HCT116 (cell line): ENCODE results near the gene SZRD1. TPM values are rescaled to one million over a fixed set of nuclear protein-coding genes. Genes with fewer than 3 reads are reported as not detected.
A peak's percentile ranks its signal among the peaks of the same experiment; 100 is the strongest.

Source experiments
- ATAC-seq: fragments of 200-7000 bp; cut with Tn5 transposase; 2 replicates; pipeline ENCODE4 v1.9.1; 2020; ENCODE audit warnings: mild to moderate bottlenecking, moderate library complexity
- BruUV-seq: library from RNA; stranded (reverse); fragments of 400-500 nt; replicated peaks from 2 replicates; lab custom pipeline; 2021; lab: Mats Ljungman, UMichigan
- CTCF ChIA-PET: fragments of 300-600 bp; sonication (Branson Sonifier 250); formaldehyde crosslinking; loops from one replicate; lab custom pipeline; 2021; ENCODE audit warnings: antibody characterized with exemption; lab: Charles Lee
- POLR2A ChIA-PET: fragments of 300-600, 350-600 bp; sonication (Branson Sonifier 250); formaldehyde crosslinking; loops from one replicate; lab custom pipeline; 2021; ENCODE audit warnings: antibody characterized with exemption; lab: Charles Lee
- RAD21 ChIA-PET, 2 experiments: fragments of 300-600 bp; sonication (Branson Sonifier 250); formaldehyde crosslinking; loops; one replicate each; lab custom pipeline; 2023; ENCODE audit warnings: low total read pairs in 2 of 2; ENCODE audit not compliant: uncharacterized antibody in 2 of 2, unreplicated experiment in 2 of 2, low non-redundant PET in 1 of 2; lab: Charles Lee
- DNase-seq: peaks from one replicate; pipeline ENCODE4 v3.0.0-alpha.2; 2010; ENCODE audit warnings: low read depth, low spot score
- H2AFZ ChIP-seq: fragments of 200-600 bp; shearing (Covaris generic), sonication (generic); 2 replicates; pipeline ENCODE4 v1.6.1; 2017; ENCODE audit warnings: low read depth, mixed run types, mixed read lengths, antibody characterized with exemption, low read length; ENCODE audit not compliant: poor library complexity, severe bottlenecking
- H3K27ac ChIP-seq: 2 replicates; pipeline ENCODE4 v1.5.1; 2012; ENCODE audit warnings: low read depth, low read length
- H3K27me3 ChIP-seq: fragments of 200-600 bp; sonication (generic); 2 replicates; pipeline ENCODE4 v1.6.1; 2016; ENCODE audit warnings: mixed run types, low read length, mixed read lengths; ENCODE audit not compliant: insufficient read depth
- H3K36me3 ChIP-seq, 2 experiments: fragments of 200-500 bp in 1 of 2; fragments of 200-600 bp in 1 of 2; sonication (Bioruptor generic) in 1 of 2; sonication (generic) in 1 of 2; 2 replicates each; pipeline versions ENCODE4 v1.5.1 to v1.6.1; 2014 to 2016; ENCODE audit warnings: low read length in 2 of 2, inconsistent platforms in 1 of 2, mixed read lengths in 1 of 2, mixed run types in 1 of 2; ENCODE audit not compliant: insufficient read depth in 2 of 2, control insufficient read depth in 1 of 2
- H3K4me1 ChIP-seq, 2 experiments: fragments of 200-600 bp in 1 of 2; sonication (generic) in 1 of 2; 2 replicates each; pipeline versions ENCODE4 v1.5.1 to v1.6.1; 2012 to 2017; ENCODE audit warnings: low read length in 2 of 2, inconsistent platforms in 1 of 2, mild to moderate bottlenecking in 1 of 2, mixed read lengths in 1 of 2, mixed run types in 1 of 2, moderate library complexity in 1 of 2; ENCODE audit not compliant: insufficient read depth in 2 of 2, control insufficient read depth in 1 of 2
- H3K4me2 ChIP-seq: fragments of 200-600 bp; sonication (generic); 2 replicates; pipeline ENCODE4 v1.6.1; 2017; ENCODE audit warnings: mixed run types, low read length, mixed read lengths
- H3K4me3 ChIP-seq, 2 experiments: fragments of 200-600 bp in 1 of 2; sonication (generic) in 1 of 2; replicated peaks in 1 of 2; 2 replicates each; pipeline ENCODE4 v1.5.1; 2011 to 2016; ENCODE audit warnings: low read length in 2 of 2, control low read depth in 1 of 2, low read depth in 1 of 2, mild to moderate bottlenecking in 1 of 2, mixed read lengths in 1 of 2, mixed run types in 1 of 2
- H3K79me2 ChIP-seq: fragments of 200-600 bp; sonication (generic); 2 replicates; pipeline ENCODE4 v1.6.1; 2017; ENCODE audit warnings: mild to moderate bottlenecking, mixed run types, low read length, moderate library complexity, mixed read lengths; ENCODE audit not compliant: insufficient read depth
- H3K9ac ChIP-seq: fragments of 200-600 bp; sonication (generic); 2 replicates; pipeline ENCODE4 v1.6.1; 2016; ENCODE audit warnings: low read length, mixed read lengths
- H3K9me2 ChIP-seq: fragments of 200-600 bp; sonication (generic), shearing (Covaris generic); 2 replicates; pipeline ENCODE4 v1.6.1; 2017; ENCODE audit warnings: mixed run types, mild to moderate bottlenecking, moderate library complexity; ENCODE audit not compliant: insufficient read depth
- H3K9me3 ChIP-seq, 2 experiments: fragments of 200-500 bp in 1 of 2; fragments of 200-600 bp in 1 of 2; sonication (Bioruptor generic) in 1 of 2; sonication (generic) in 1 of 2; 2 replicates each; pipeline ENCODE4 v1.6.1; 2014 to 2017; ENCODE audit warnings: low read length in 2 of 2, mixed read lengths in 2 of 2, inconsistent platforms in 1 of 2, low read depth in 1 of 2, mild to moderate bottlenecking in 1 of 2, mixed run types in 1 of 2, moderate library complexity in 1 of 2; ENCODE audit not compliant: control insufficient read depth in 1 of 2, insufficient read depth in 1 of 2
- H4K20me1 ChIP-seq: fragments of 200-600 bp; sonication (generic), shearing (Covaris generic); 2 replicates; pipeline ENCODE4 v1.6.1; 2017; ENCODE audit warnings: mixed run types, mild to moderate bottlenecking, moderate library complexity; ENCODE audit not compliant: insufficient read depth
- EZH2phosphoT487 ChIP-seq: fragments of 200-600 bp; IDR thresholded peaks from 2 replicates; pipeline ENCODE4 v1.6.1; 2018; ENCODE audit warnings: antibody characterized with exemption, borderline replicate concordance
- POLR2A ChIP-seq: IDR thresholded peaks from 2 replicates; pipeline ENCODE4 v1.7.0; 2011; ENCODE audit warnings: borderline replicate concordance; ENCODE audit not compliant: insufficient read depth, insufficient read length; ENCODE audit errors: extremely low read depth
- POLR2AphosphoS5 ChIP-seq: IDR thresholded peaks from 2 replicates; pipeline ENCODE4 v1.6.1; 2011; ENCODE audit warnings: mild to moderate bottlenecking, low read depth, low read length, moderate library complexity
- SIN3A ChIP-seq: IDR thresholded peaks from 2 replicates; pipeline ENCODE4 v1.6.1; 2012; ENCODE audit warnings: low read depth
- SP1 ChIP-seq: IDR thresholded peaks from 2 replicates; pipeline ENCODE4 v1.6.1; 2012; ENCODE audit warnings: low read depth
- ZFX ChIP-seq: fragments of 450-650 bp; IDR thresholded peaks from 2 replicates; pipeline ENCODE4 v1.6.1; 2017
- intact Hi-C: fragments of 100-400 bp; cut with micrococcal nuclease; formaldehyde crosslinking; loops from 2 replicates; pipeline ENCODE4 v1.10.0; 2022
- total RNA-seq: library from RNA; stranded (reverse); gene quantifications from one replicate; pipeline ENCODE4 v1.2.1, GENCODE V29; 2021; ENCODE audit not compliant: unreplicated experiment
- TF ChIP-seq, protein P1 (sequence below): IDR thresholded peaks from 2 replicates; pipeline ENCODE4 v1.6.1; 2012
- TF ChIP-seq, protein P2 (sequence below): IDR thresholded peaks from 2 replicates; pipeline ENCODE4 v1.6.1; 2011; ENCODE audit warnings: mild to moderate bottlenecking, low read length, moderate library complexity; ENCODE audit not compliant: insufficient replicate concordance; ENCODE audit errors: extremely low read depth
- TF ChIP-seq, protein P3 (sequence below), 3 experiments: fragments of 200-600 bp in 1 of 3; sonication (generic) in 1 of 3; IDR thresholded peaks in 2 of 3; conservative IDR thresholded peaks in 1 of 3; 2 replicates each; pipeline ENCODE4 v1.5.1; 2012 to 2017; ENCODE audit warnings: low read depth in 2 of 3, low read length in 2 of 3, antibody characterized with exemption in 1 of 3, borderline replicate concordance in 1 of 3, control low read depth in 1 of 3, mild to moderate bottlenecking in 1 of 3, mixed read lengths in 1 of 3, mixed run types in 1 of 3, moderate library complexity in 1 of 3; ENCODE audit not compliant: insufficient read depth in 1 of 3

The SZRD1 gene
- total RNA-seq, 1 experiment from 2014 or later: 141 TPM

DNA sequence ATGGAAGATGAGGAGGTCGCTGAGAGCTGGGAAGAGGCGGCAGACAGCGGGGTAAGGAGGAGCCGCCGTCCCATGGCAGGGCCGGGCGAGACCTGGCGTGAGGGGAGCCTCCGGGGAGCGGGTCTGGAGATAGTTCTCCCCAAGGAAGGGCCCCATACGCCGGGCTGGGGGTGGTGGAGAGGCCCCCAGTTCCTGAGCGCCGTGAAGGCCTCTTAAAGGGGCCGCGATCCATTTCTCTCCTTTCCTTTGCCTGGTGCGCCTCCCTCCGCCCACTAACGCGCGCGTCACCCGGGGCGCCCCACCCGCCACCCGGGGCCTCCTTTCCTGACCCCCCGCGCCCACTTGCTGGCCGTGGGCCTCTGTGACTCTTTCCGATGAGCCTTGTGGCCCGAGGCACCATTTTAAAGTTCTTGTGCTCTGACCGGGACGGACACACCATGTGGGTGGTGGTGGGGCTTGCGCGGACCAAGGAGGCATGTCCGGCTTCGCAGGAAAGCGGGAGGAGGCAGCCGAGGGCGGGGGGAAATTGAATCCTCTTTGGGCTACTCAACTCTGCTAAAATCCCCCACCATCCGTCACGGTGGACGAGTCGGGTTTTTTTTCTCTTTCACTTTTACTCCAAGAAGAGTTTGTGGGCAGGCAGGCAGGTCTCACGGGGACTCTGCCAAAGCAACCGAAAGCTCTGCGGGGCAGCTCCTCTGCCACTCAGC, 371 bp downstream of the SZRD1 start:
- TSS peak; percentile 56 for BruUV-seq
- CTCF ChIA-PET: interaction anchor here (1.2 to 1.3 kb wide), 2 partner anchors 11 to 253 kb away, joined by 3 to 4 read pairs; no protein-coding TSS in a partner anchor

More for the DNA sequence above, 371 bp downstream of the SZRD1 start:
- RAD21 ChIA-PET: no interaction called here
- ATAC-seq: peak; percentile 80
- Histone ChIP-seq H3K9ac (peak overlapping the region; percentile 99), H3K79me2 (peaks cover 50% of the 10 kb centered on the region), H3K4me1 (peaks cover 4 to 37% of the 10 kb centered on the region in 2 experiments; a peak in 3 of 4 replicates), H3K27me3 (no peaks in the 10 kb centered on the region), H2AFZ (no peak overlapping the region), H4K20me1 (peaks cover 9% of the 10 kb centered on the region; the same call in 1 of the 2 replicates), H3K27ac (peak overlapping the region; percentile 92), H3K9me3 (no peaks in the 10 kb centered on the region), H3K4me3 (peak overlapping the region; percentile 61 to 96), H3K36me3 (no peaks in the 10 kb centered on the region), H3K9me2 (no peaks in the 10 kb centered on the region), H3K4me2 (peak overlapping the region; percentile 87)
- POLR2A ChIA-PET: interaction anchor here (1.6 kb wide), 1 partner anchor 19 kb away, joined by 4 read pairs; no protein-coding TSS in a partner anchor
- peak; percentile 65 for DNase-seq
- TF ChIP-seq SP1 (peak; percentile 67; the same call in 1 of the 2 replicates), POLR2AphosphoS5 (peak; percentile 86), POLR2A (peak; percentile 54), EZH2phosphoT487 (no peak), ZFX (peak; percentile 100), SIN3A (peak; percentile 71; the same call in 1 of the 2 replicates)
- TF ChIP-seq, protein P1, sequence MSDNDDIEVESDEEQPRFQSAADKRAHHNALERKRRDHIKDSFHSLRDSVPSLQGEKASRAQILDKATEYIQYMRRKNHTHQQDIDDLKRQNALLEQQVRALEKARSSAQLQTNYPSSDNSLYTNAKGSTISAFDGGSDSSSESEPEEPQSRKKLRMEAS: peak; percentile 86
- TF ChIP-seq, protein P2, sequence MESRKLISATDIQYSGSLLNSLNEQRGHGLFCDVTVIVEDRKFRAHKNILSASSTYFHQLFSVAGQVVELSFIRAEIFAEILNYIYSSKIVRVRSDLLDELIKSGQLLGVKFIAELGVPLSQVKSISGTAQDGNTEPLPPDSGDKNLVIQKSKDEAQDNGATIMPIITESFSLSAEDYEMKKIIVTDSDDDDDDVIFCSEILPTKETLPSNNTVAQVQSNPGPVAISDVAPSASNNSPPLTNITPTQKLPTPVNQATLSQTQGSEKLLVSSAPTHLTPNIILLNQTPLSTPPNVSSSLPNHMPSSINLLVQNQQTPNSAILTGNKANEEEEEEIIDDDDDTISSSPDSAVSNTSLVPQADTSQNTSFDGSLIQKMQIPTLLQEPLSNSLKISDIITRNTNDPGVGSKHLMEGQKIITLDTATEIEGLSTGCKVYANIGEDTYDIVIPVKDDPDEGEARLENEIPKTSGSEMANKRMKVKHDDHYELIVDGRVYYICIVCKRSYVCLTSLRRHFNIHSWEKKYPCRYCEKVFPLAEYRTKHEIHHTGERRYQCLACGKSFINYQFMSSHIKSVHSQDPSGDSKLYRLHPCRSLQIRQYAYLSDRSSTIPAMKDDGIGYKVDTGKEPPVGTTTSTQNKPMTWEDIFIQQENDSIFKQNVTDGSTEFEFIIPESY: no peak
- TF ChIP-seq, protein P3, sequence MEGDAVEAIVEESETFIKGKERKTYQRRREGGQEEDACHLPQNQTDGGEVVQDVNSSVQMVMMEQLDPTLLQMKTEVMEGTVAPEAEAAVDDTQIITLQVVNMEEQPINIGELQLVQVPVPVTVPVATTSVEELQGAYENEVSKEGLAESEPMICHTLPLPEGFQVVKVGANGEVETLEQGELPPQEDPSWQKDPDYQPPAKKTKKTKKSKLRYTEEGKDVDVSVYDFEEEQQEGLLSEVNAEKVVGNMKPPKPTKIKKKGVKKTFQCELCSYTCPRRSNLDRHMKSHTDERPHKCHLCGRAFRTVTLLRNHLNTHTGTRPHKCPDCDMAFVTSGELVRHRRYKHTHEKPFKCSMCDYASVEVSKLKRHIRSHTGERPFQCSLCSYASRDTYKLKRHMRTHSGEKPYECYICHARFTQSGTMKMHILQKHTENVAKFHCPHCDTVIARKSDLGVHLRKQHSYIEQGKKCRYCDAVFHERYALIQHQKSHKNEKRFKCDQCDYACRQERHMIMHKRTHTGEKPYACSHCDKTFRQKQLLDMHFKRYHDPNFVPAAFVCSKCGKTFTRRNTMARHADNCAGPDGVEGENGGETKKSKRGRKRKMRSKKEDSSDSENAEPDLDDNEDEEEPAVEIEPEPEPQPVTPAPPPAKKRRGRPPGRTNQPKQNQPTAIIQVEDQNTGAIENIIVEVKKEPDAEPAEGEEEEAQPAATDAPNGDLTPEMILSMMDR (IDR thresholded peaks at IDR 0.05 in 2 of 3, conservative IDR thresholded peaks at IDR 0.05 in 1 of 3; ENCODE audit: borderline replicate concordance in 1 of 3, insufficient read depth in 1 of 3, low read depth in 2 of 3, low read length in 2 of 3): no peak
- intact Hi-C loops: loop anchor here (1.0 kb wide), 1 partner anchor 161 kb away; no protein-coding TSS in a partner anchor
